G401 (cell line): Measurements from ENCODE around the gene UGDH. TPM values are rescaled to one million over a fixed set of nuclear protein-coding genes. Genes with fewer than 3 reads are reported as not detected.
A peak's percentile ranks its signal among the peaks of the same experiment; 100 is the strongest.
"Not testable (repeated sequence)": the region's sequence is repeated elsewhere in the genome, so short reads cannot be mapped to it uniquely, and the experiment has no call there.

Experiments used
- DNase-seq: peaks from one replicate; pipeline ENCODE4 v3.0.0-alpha.2; 2015; ENCODE audit warnings: low spot score
- in situ Hi-C: cut with HindIII; loops from 2 replicates; pipeline ENCODE4 v1.10.0; 2016; ENCODE audit warnings: low sequenced_read_pairs, mixed read lengths
- total RNA-seq: library from RNA; depleted of rRNA; stranded (reverse); fragments of >200 nt; shearing (Covaris generic); gene quantifications from 2 replicates; pipeline ENCODE4 v1.2.3, GENCODE V29; 2014; rRNA removed

The UGDH gene
- total RNA-seq, 1 experiment from 2014 or later: 73.6 TPM

DNA sequence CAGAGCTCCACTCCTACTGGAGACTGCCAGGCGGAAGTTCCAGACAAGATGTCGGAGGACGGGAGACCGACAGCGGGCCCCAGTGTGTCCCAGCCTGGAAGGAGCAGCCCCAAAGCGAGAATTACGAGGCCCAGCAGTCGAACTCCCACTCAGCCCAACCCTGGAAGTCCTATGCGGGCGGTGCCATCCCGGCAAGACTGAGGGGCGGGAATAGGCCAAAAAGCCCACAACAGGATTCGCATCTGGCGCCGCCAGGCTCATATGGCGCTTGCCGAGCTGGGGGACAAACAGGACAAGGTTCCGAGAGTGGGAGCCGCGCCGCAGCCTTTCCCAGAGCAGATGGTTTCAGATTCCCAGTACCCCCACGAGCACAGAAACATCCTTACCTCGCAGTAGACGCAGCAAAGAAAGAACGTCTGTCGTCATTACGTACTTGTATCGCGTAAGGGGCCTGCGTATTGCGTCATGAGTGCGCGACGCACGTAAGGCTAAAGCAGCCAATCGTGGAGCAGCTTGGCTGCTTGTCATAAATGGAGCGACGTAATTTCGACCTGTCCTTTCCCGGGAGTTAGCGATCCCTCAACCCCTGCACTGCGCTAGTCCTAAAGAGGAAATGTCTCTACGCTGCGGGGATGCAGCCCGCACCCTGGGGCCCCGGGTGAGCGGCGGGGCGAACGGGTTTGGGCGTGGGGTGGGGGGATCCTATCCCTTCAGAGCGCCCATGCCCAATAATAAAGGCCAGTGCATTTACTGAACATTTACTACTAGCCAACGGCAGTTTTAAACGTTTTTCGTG, 68.5 kb downstream of the UGDH start, which contains the start of the genes LIAS and RPL9:
LIAS (plus strand) TSS at position 552 of the 796 bp plus-strand sequence; CDS start at position 614, 62 bp downstream.
RPL9 (minus strand) TSS at position 418 of the 796 bp plus-strand sequence. CDS start 483 bp downstream, outside the sequence.
- in situ Hi-C loops: no loop called here
- DNase-seq: peak; percentile 98

DNA sequence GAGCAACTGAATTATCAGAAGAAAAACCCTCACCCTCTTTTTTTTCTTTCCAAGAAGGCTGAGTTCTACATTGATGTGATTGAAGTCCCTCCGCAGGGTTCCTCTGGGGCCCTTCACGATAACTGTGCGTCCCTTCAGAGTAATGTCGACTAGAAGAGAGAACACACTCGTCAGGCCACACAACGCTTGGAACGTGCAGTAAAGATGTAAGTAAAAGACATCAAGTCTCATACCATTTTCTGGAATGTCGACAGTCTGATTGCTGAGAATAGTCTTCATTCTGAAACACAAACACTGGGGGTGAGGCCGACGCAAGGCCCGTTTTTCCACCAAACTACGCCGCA, 69.1 kb downstream of the UGDH start:
- in situ Hi-C loops, DNase-seq: not testable (repeated sequence)

GRCh38 chr4:39456946-39457763, 70.1 kb downstream of the UGDH start:
- in situ Hi-C loops: no loop called here
- DNase-seq: no peak

GRCh38 chr4:39455486-39455885, 71.8 kb downstream of the UGDH start:
- in situ Hi-C loops: no loop called here

GRCh38 chr4:39453738-39454137, 73.5 kb downstream of the UGDH start:
- no peak for DNase-seq
- in situ Hi-C loops: no loop called here

More at GRCh38 chr4:39455486-39455885, 71.8 kb downstream of the UGDH start:
- DNase-seq: no peak

DNA sequence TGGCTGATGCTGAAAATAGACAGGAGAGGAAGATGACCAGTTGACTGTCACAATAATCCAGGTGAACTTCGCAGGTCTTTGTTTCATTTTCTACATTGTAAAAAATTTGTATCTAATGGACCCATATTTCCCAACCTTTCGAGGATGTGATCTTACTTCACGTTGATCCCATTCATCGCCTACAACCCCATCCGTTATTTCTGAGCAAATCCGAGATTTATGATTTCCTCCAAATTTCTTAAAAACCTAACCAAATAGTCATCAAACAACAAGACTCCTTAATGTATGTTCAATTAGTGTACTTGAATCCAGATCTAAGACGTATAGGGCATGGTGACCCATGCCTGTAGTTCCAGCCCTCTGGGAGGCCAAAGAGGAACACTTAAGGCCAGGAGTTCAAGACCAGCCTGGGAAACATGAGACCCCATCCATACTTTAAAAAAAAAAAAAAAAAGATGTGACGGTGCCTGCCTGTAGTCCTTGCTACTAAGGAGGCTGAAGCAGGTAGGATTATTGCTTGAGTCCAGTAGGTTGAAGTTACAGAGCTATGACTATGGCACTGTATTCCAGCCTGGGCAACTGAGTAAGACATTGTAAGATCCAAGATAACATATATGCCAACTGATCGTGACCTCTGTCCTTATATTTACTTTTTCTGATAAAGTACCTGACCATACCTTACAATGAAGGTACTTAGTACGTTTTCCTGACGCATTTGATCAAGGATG, 74.2 kb downstream of the UGDH start:
- DNase-seq: no peak
- in situ Hi-C loops: no loop called here

DNA sequence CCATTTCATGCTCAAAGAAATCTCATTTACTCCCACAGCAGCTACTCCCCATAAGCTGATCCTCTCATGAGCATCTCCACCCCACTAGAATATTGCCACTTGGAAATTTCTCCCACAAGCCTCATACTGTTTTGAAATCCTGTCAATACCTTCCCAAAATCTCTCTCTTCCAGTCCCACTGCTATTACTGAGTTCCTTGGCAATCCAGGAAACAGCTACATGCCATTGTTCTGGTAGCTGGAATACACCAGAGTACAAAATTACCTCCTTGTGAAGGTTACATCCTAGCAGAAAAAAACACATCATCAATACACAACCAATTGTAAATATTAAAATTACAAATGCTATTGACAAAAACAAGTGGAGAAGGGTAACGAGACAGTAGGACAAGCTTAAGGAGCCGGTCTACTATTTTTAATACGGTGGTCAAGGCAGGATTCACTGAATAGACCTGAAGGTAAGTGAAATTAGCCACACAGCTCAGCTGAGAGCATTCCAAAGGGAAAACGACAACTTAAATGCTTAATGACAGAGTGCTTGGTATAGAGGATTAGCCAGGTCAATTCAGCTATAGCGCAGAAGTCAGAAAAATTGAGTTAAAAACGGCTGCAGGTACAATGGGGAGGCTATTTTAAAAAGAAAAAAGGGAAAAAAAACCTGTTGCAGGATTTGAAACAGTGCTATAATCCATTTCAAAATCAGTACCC, 74.9 kb downstream of the UGDH start:
- in situ Hi-C loops: no loop called here
- no peak for DNase-seq

GRCh38 chr4:39451423-39452023, 75.7 kb downstream of the UGDH start:
- in situ Hi-C loops: no loop called here

GRCh38 chr4:39450618-39451017, 76.6 kb downstream of the UGDH start:
- DNase-seq: no peak
- in situ Hi-C loops: no loop called here

More at GRCh38 chr4:39451423-39452023, 75.7 kb downstream of the UGDH start:
- DNase-seq: no peak

Other genes with a start within 250 kb of the UGDH start
- gene RFC1, start 161.1 kb downstream of the UGDH start, total RNA-seq: 91.8 and 119 TPM in 2 replicates
- gene KLB, start 120.5 kb downstream of the UGDH start, total RNA-seq: not detected in 2 replicates
- 3,492 and 4,926 TPM in 2 replicates for gene RPL9, start 68.5 kb downstream of the UGDH start, total RNA-seq
- 28.8 and 34.7 TPM in 2 replicates for gene LIAS, start 68.4 kb downstream of the UGDH start, total RNA-seq
- 29.6 and 37.4 TPM in 2 replicates for gene SMIM14, start 111.4 kb upstream of the UGDH start, total RNA-seq
- gene UBE2K, start 170.7 kb upstream of the UGDH start, total RNA-seq: 15.5 and 32.4 TPM in 2 replicates